Natural killer cell (primary cell): ENCODE measurements around the gene PFKFB2. TPM values are rescaled to one million over a fixed set of nuclear protein-coding genes. Genes with fewer than 3 reads are reported as not detected.

Experiments
- ATAC-seq, 3 donors: fragments of 150-1000 bp in 2 of 3; fragments of 200-7000 bp in 1 of 3; cut with Tn5 transposase; 1 replicate in 1 of 3; 2 replicates in 2 of 3; pipeline ENCODE4 v1.10.0; 2021; ENCODE audit warnings: mild to moderate bottlenecking in 2 of 3, moderate library complexity in 2 of 3
- DNase-seq, 2 donors: peaks; one replicate each; pipeline versions ENCODE4 v3.0.0 to v3.0.0-alpha.2; 2013 to 2021; ENCODE audit warnings: mixed read lengths in 1 of 2
- H3K27ac ChIP-seq: one replicate; pipeline ENCODE4 v1.5.1; 2013; ENCODE audit warnings: mild to moderate bottlenecking, low read length
- H3K27me3 ChIP-seq: one replicate; pipeline ENCODE4 v1.6.1; 2013; ENCODE audit warnings: low read length; ENCODE audit not compliant: control insufficient read depth, insufficient read depth
- H3K36me3 ChIP-seq: one replicate; pipeline ENCODE4 v1.6.1; 2013; ENCODE audit warnings: low read length; ENCODE audit not compliant: control insufficient read depth, insufficient read depth
- H3K4me1 ChIP-seq: one replicate; pipeline ENCODE4 v1.6.1; 2013; ENCODE audit warnings: low read length; ENCODE audit not compliant: control insufficient read depth, insufficient read depth
- H3K4me3 ChIP-seq: one replicate; pipeline ENCODE4 v1.5.1; 2013; ENCODE audit warnings: low read length
- H3K9me3 ChIP-seq: one replicate; pipeline ENCODE4 v1.6.1; 2013; ENCODE audit warnings: low read length; ENCODE audit not compliant: control insufficient read depth, insufficient read depth
- H3K27ac Mint-ChIP-seq, 2 donors: one replicate each; pipeline ENCODE4 v1.8.0; 2022; ENCODE audit warnings: mild to moderate bottlenecking in 2 of 2, mixed read lengths in 2 of 2, moderate library complexity in 1 of 2
- H3K27me3 Mint-ChIP-seq, 2 donors: one replicate each; pipeline ENCODE4 v1.8.0; 2022; ENCODE audit warnings: low read depth in 2 of 2, mixed read lengths in 2 of 2
- H3K36me3 Mint-ChIP-seq: one replicate; pipeline ENCODE4 v1.8.0; 2022; ENCODE audit warnings: mixed read lengths
- H3K4me1 Mint-ChIP-seq, 2 donors: one replicate each; pipeline ENCODE4 v1.8.0; 2022; ENCODE audit warnings: mixed read lengths in 2 of 2
- H3K4me3 Mint-ChIP-seq: one replicate; pipeline ENCODE4 v1.8.0; 2022; ENCODE audit warnings: mild to moderate bottlenecking, moderate library complexity, mixed read lengths
- H3K9me3 Mint-ChIP-seq, 2 donors: one replicate each; pipeline ENCODE4 v1.8.0; 2022; ENCODE audit warnings: mixed read lengths in 2 of 2
- WGBS: methylation state at CpG from one replicate; pipeline ENCODE4 v1.1.7; 2013; ENCODE audit warnings: missing lambda C conversion rate; ENCODE audit not compliant: insufficient coverage; 5-methylcytosine and 5-hydroxymethylcytosine counted together
- intact Hi-C: fragments of 100-400 bp; cut with micrococcal nuclease; formaldehyde crosslinking; loops from one replicate; pipeline ENCODE4 v1.14.2; 2022
- total RNA-seq, 4 donors: library from RNA; stranded (reverse); fragments of 120-200 nt in 1 of 4; gene quantifications; one replicate each; pipeline versions ENCODE4 v1.2.3 to v1.2.4, GENCODE V29; 2013 to 2022
- TF ChIP-seq, protein P1 (sequence below): fragments of 200-600 bp; IDR thresholded peaks from one replicate; pipeline ENCODE4 v1.8.0; 2022; ENCODE audit warnings: antibody characterized with exemption

PFKFB2 gene
- total RNA-seq: 1 to 10 TPM; 5.3 to 8.5 (median 7.4) TPM
- total RNA-seq (2013): 10.2 TPM

DNA sequence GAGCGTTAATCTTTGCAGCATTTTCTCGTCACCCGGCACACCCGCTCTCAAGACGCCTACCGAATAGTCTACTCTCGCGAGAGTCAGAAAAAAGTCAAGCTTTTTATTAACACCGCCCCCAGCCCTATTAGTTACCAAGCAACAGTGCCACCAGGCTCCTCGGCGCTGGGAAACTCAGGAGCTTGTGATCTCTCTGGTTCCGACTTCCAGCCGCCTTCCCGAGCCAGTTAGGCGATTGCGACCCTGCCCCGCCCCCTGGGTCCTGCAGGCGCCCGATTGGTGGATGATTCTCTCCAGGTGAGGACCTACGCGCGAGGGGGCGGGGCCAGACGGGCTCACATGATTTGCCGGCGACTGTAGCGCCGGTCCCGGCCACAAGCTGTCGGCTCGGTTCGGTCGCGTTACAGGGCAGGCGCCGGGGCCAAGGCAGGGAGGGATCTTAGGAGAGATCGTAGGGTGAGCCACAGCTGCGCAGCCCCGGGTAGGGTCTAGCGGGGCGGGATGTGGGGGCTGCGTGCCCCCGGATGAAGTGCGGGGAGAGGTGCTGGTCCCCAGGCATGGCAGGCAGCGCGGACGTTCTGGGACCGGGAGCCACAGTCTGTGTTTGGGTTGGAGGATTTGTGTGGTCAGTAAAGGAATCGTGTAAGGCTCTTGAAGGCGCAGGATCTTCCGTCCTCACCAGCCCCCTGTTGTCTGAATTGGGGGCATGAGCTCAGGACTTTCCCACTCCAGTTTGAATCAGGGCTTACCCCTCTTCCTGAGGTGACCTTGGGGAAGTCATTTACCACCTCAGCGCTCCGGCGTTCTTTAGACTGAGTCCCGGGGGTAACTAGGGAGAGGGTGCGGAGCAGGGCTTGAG, at the start of gene PFKFB2:
Gene PFKFB2 (plus strand): TSS at position 365 of the 859 bp plus-strand sequence. CDS start 1,443 bp downstream, outside the sequence.
- H3K27ac ChIP-seq: peak within 1 kb of the TSS; percentile 67
- 7% methylated on average over 56 of the region's 56 CpGs for WGBS
- Mint-ChIP-seq H3K4me3 (peak within 1 kb of the TSS; percentile 100), H3K27ac (peak within 1 kb of the TSS; percentile 96 to 97), H3K4me1 (peaks cover 40 to 43% of the 10 kb centered on the region in 2 donors), H3K36me3 (peaks cover 5% of the 10 kb centered on the region), H3K27me3 (no peaks in the 10 kb centered on the region), H3K9me3 (no peaks in the 10 kb centered on the region)
- TF ChIP-seq, protein P1, sequence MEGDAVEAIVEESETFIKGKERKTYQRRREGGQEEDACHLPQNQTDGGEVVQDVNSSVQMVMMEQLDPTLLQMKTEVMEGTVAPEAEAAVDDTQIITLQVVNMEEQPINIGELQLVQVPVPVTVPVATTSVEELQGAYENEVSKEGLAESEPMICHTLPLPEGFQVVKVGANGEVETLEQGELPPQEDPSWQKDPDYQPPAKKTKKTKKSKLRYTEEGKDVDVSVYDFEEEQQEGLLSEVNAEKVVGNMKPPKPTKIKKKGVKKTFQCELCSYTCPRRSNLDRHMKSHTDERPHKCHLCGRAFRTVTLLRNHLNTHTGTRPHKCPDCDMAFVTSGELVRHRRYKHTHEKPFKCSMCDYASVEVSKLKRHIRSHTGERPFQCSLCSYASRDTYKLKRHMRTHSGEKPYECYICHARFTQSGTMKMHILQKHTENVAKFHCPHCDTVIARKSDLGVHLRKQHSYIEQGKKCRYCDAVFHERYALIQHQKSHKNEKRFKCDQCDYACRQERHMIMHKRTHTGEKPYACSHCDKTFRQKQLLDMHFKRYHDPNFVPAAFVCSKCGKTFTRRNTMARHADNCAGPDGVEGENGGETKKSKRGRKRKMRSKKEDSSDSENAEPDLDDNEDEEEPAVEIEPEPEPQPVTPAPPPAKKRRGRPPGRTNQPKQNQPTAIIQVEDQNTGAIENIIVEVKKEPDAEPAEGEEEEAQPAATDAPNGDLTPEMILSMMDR: no peak
- peak; percentile 83 to 93 (median 89) for ATAC-seq
- H3K9me3 ChIP-seq: no peaks in the 10 kb centered on the region
- DNase-seq: peak; percentile 91 to 95
- peaks cover 25% of the 10 kb centered on the region for H3K4me1 ChIP-seq
- peak within 1 kb of the TSS; percentile 60 for H3K4me3 ChIP-seq
- H3K27me3 ChIP-seq: no peaks in the 10 kb centered on the region
- intact Hi-C loops: loop anchor here (5.0 kb wide), 1 partner anchor 269 kb away; the partner anchor contains the start of gene CD55
- H3K36me3 ChIP-seq: peaks cover 13% of the 10 kb centered on the region

DNA sequence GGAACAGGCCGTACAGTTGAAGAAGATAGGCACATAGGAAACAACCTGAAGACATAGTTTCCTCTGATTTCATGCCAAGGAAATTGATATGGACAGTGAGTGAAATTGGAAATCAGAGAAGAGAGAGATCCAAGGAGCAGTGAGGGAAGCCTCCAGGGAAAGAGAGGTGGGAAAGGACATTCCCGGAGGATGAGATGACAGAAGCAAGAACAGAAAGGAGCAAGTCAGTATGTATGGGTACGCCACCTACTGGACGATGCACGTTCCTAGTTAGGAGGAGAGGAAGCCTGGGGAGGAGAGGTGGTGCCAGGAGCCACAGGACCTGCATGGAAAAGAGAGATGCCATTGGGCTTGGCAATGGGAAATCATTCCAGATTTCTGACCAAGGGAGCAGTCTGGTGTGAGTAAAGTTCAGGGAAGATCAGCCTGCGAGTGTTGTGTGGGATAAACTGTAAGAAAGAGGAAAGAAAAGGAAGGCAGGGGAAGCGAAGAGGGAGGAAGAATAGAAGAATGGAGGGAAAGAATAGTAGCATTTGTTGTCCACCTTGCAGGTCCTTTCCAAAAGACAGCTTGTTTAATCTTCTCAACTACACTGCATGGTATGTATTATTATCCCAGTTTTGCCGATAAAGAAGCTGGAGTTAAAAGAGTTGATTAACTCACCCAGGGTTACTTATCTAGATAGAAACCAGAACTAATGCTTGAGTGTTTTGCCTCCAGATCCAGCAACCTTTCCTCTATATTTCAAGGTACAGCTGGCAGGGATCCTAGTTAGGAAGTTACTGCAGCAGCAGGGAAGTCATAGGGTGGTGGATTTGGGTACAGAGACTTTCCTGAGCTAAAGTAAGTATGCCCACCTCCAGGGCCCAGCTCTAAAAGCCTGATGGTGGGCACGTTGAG, 47.9 kb upstream of the PFKFB2 start:
- no peaks in the 10 kb centered on the region for H3K36me3 ChIP-seq
- TF ChIP-seq, protein P1: peak; percentile 65
- WGBS: 45% methylated on average over 8 of the region's 9 CpGs
- H3K4me3 ChIP-seq: no peak overlapping the region
- no peaks in the 10 kb centered on the region for H3K9me3 ChIP-seq
- peaks cover 0 to 7% of the 10 kb centered on the region in 2 donors for H3K4me1 Mint-ChIP-seq
- H3K27me3 Mint-ChIP-seq: peaks cover 10 to 17% of the 10 kb centered on the region in 2 donors
- H3K27ac ChIP-seq: no peak overlapping the region
- H3K27ac Mint-ChIP-seq: no peak overlapping the region
- ATAC-seq: peak in 2 of 3 donors; percentile 46 to 64
- intact Hi-C loops: no loop called here
- H3K4me3 Mint-ChIP-seq: no peak overlapping the region
- H3K36me3 Mint-ChIP-seq: no peaks in the 10 kb centered on the region
- no peaks in the 10 kb centered on the region for H3K9me3 Mint-ChIP-seq
- peak in 1 of 2 donors; percentile 66 for DNase-seq
- no peaks in the 10 kb centered on the region for H3K27me3 ChIP-seq
- H3K4me1 ChIP-seq: no peaks in the 10 kb centered on the region

DNA sequence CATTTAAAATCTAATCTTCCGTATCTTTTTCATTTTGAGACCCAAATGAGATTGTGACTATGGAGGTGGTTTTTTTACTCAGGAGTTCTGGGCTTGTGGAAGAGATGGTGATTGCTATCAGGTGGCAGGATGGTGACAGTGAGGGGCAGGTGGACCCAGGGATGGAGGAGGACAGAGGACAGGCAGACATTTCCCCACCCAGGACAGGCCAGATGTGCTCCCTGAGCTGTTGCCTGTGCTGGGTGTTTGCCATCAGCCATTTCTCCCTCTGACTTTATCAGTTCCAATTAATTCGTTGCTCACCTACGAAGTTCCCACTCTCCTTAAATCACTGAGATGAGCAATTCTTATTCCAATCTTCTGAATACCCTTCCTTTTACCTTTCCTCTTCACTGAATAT, 47.0 kb upstream of the PFKFB2 start:
- Mint-ChIP-seq H3K4me3 (no peak overlapping the region), H3K4me1 (peaks cover 0 to 7% of the 10 kb centered on the region in 2 donors), H3K9me3 (no peaks in the 10 kb centered on the region), H3K27ac (no peak overlapping the region), H3K27me3 (peaks cover 10 to 17% of the 10 kb centered on the region in 2 donors), H3K36me3 (no peaks in the 10 kb centered on the region)
- no peak overlapping the region for H3K27ac ChIP-seq
- intact Hi-C loops: no loop called here
- no peaks in the 10 kb centered on the region for H3K36me3 ChIP-seq
- no peaks in the 10 kb centered on the region for H3K27me3 ChIP-seq
- H3K4me1 ChIP-seq: no peaks in the 10 kb centered on the region
- H3K4me3 ChIP-seq: no peak overlapping the region
- TF ChIP-seq, protein P1: no peak
- no peaks in the 10 kb centered on the region for H3K9me3 ChIP-seq
- DNase-seq (no peak), ATAC-seq (no peak)
- WGBS: 90% methylated on average over 3 of the region's 3 CpGs
